Esophagus squamous epithelium (tissue), 5 donors: ENCODE measurements around the gene HES2. TPM values are rescaled to one million over a fixed set of nuclear protein-coding genes. Genes with fewer than 3 reads are reported as not detected.
A peak's percentile ranks its signal among the peaks of the same experiment; 100 is the strongest.
"Not testable (repeated sequence)": the region's sequence is repeated elsewhere in the genome, so short reads cannot be mapped to it uniquely, and the experiment has no call there.

Experiments
- DNase-seq: peaks from one replicate; lab custom pipeline; 2025; lab: John Stamatoyannopoulos, UW
- H3K27ac ChIP-seq, 4 donors: fragments of 200-600 bp; sonication (generic); one replicate each; pipeline ENCODE4 v1.5.1; 2016 to 2019; ENCODE audit warnings: mild to moderate bottlenecking in 1 of 4
- H3K27me3 ChIP-seq, 4 donors: fragments of 200-600 bp; sonication (generic); 1 replicate in 3 of 4; 2 replicates in 1 of 4; pipeline versions ENCODE4 v1.5.1 to v1.6.0; 2017 to 2021; ENCODE audit warnings: antibody characterized with exemption in 1 of 4
- H3K36me3 ChIP-seq, 3 donors: fragments of 200-600 bp; sonication (generic); one replicate each; pipeline ENCODE4 v1.5.1; 2016 to 2019
- H3K4me1 ChIP-seq, 3 donors: fragments of 200-600 bp; sonication (generic); one replicate each; pipeline ENCODE4 v1.5.1; 2017 to 2019
- H3K4me3 ChIP-seq, 4 donors: fragments of 200-600 bp; sonication (generic); 1 replicate in 3 of 4; 2 replicates in 1 of 4; pipeline ENCODE4 v1.5.1; 2016 to 2019; ENCODE audit warnings: mild to moderate bottlenecking in 2 of 4, moderate library complexity in 1 of 4
- H3K9me3 ChIP-seq, 3 donors: fragments of 200-600 bp; sonication (generic); one replicate each; pipeline ENCODE4 v1.5.1; 2016 to 2019
- CTCF ChIP-seq, 6 experiments: fragments of 450-650 bp in 4 of 6; fragments of 200-600 bp in 2 of 6; sonication (generic) in 2 of 6; IDR thresholded peaks; one replicate each; pipeline ENCODE4 v1.5.1; 2016 to 2019; ENCODE audit warnings: antibody characterized with exemption in 6 of 6, mild to moderate bottlenecking in 4 of 6, moderate library complexity in 4 of 6
- POLR2A ChIP-seq, 4 donors: fragments of 450-650 bp; IDR thresholded peaks; one replicate each; pipeline ENCODE4 v1.6.1; 2017; ENCODE audit warnings: antibody characterized with exemption in 4 of 4, mild to moderate bottlenecking in 4 of 4, moderate library complexity in 3 of 4
- WGBS, 2 donors: methylation state at CpG; one replicate each; pipeline ENCODE4 v1.1.5; 2018; 5-methylcytosine and 5-hydroxymethylcytosine counted together
- intact Hi-C: fragments of 100-400 bp; cut with DNase I; formaldehyde crosslinking; loops from one replicate; pipeline ENCODE4 v1.15.0; 2022
- total RNA-seq, 4 donors: library from RNA; depleted of rRNA; stranded (reverse); fragments of >200 nt; gene quantifications; one replicate each; pipeline ENCODE4 v1.1.0, GENCODE V29; 2016
- donor health status: DM: yes; HTN: yes; CAD: no.

Gene HES2
- total RNA-seq, 4 donors from 2014 or later: 40.5 to 51.9 (median 50.2) TPM

DNA sequence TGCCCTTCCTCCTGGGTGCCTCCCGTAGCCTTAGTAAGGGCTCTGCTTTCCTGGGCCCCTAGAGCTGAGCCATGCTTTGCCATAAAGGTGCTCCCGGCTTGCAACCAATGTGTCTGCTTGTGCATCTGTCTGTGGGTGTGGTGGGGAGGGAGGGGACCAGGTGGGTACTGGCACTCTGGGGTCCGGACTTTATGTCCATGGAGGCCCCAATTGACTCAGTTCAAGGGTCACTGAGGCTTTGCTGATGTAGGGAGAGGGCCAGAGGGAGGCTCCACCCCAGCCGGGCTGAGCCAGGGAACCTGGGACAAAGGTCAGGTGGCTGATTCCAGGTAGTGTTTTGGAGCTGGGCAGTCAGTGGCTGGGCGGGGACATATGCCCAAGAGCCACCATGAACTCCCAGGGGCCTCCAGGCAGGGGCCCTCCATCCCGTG is 31.2 kb upstream of the HES2 start:
- no peak overlapping the region for H3K4me3 ChIP-seq
- peaks cover 0 to 6% (median 0%) of the 10 kb centered on the region in 3 donors for H3K36me3 ChIP-seq
- no peak for DNase-seq
- H3K27ac ChIP-seq: no peak overlapping the region
- WGBS, 2 donors: 40 to 77% methylated on average over 1 to 3 of the region's 6 CpGs
- peaks cover 9 to 100% (median 17%) of the 10 kb centered on the region in 4 donors for H3K27me3 ChIP-seq
- no peak for TF ChIP-seq POLR2A (IDR thresholded peaks at IDR 0.05)
- TF ChIP-seq CTCF (IDR thresholded peaks at IDR 0.05): no peak
- intact Hi-C loops: no loop called here
- H3K9me3 ChIP-seq: no peaks in the 10 kb centered on the region
- H3K4me1 ChIP-seq: peaks cover 17 to 52% (median 33%) of the 10 kb centered on the region in 3 donors

DNA sequence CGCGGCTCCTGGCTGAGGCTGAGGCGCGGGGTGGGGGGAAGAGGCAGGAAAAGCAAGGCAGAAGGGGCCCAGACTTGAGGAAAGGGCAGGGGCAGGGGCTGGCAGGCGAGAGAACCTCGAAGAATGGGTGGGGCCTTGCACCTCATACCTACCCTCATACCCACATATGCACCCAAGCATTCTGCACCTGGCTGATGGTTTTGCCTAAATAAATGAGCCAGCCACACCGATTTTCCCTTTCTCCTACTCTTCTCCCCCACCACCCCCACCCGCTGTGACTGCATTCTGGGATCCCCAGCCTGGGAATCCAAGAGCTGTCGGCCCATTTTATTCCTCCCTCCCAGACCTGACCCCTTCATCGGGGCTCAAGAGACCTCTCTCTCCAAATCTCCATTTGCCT is 30.8 kb upstream of the HES2 start:
- WGBS, 2 donors: 50 to 56% methylated on average over 6 to 8 of the region's 10 CpGs
- peaks cover 9 to 100% (median 17%) of the 10 kb centered on the region in 4 donors for H3K27me3 ChIP-seq

DNA sequence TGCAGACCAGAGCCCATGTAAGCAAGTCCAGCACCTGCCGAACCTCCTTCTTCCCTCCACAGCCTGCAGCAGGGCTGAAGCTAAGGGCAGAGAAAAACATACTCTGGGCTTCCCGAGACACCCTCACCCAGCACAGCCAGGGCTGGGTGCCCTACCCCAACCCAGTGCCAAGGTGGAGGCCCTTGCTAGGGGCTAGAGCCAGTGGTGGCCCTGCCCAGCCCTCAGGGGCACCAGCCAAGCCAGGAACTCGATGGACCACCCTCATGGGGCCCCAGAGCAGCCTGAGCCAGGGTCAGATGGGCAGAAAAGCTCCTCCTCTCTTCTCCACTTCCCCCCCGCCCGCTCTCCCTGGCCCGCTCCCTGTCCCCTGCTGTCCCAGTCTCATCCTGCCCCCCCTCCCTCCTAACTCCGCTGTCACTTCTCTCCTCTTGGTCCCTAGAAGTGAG is 30.3 kb upstream of the HES2 start:
- no peak for TF ChIP-seq POLR2A (IDR thresholded peaks at IDR 0.05)
- no peak for TF ChIP-seq CTCF (IDR thresholded peaks at IDR 0.05)
- Histone ChIP-seq H3K27ac (no peak overlapping the region), H3K9me3 (no peaks in the 10 kb centered on the region), H3K36me3 (peaks cover 0 to 6% (median 0%) of the 10 kb centered on the region in 3 donors), H3K4me3 (no peak overlapping the region), H3K27me3 (peaks cover 9 to 100% (median 17%) of the 10 kb centered on the region in 4 donors), H3K4me1 (peaks cover 17 to 44% (median 30%) of the 10 kb centered on the region in 3 donors)
- no CpG with 5 or more reads among the region's 7 CpGs for WGBS, 2 donors
- DNase-seq: no peak
- intact Hi-C loops: no loop called here

More for the DNA sequence above, 30.8 kb upstream of the HES2 start:
- intact Hi-C loops, H3K36me3 ChIP-seq, DNase-seq, H3K27ac ChIP-seq, H3K9me3 ChIP-seq, H3K4me3 ChIP-seq: not testable (repeated sequence)
- H3K4me1 ChIP-seq: peaks cover 17 to 49% (median 33%) of the 10 kb centered on the region in 3 donors

DNA sequence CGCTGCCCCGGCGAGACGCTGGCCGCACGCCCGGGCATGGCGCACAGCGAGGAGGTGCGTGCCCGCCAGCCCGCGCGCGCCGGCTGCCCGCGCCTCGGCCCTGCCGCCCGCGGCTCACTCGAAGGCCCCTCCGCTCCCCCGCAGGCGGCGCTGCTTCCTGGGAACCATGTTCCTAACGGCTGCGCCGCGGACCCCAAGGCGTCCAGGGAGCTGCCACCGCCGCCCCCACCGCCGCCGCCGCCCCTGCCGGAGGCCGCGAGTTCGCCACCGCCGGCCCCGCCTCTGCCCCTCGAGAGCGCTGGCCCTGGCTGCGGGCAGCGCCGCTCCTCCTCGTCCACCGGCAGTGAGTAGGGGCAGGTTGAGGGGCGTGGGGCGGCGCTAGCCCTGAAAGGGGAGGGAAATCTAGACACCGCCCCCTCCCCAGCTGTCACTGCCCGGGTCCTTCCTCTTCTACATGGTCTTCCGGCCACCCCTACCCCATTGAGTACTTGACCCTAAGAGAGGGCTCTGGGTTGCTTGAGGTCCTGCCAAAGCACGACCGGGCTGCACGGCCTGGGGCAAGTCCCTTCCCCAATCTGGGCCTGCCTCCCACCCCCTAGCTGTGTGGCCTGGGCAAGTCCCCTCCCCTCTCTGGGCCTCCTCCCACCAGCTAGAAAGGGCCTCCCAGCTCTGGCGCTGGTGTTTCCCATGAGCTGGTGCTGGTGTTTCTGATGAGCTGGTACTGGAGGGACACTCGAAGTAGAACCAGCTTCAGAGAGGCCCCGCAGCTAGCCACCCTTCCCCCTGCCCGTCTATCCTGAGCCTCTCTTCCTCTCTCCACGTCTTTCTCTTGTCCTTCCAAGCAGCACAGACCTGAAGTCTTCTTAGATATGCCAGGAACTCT is 29.3 kb upstream of the HES2 start:
- Histone ChIP-seq H3K4me1 (peaks cover 17 to 34% (median 21%) of the 10 kb centered on the region in 3 donors), H3K27me3 (peaks cover 9 to 97% (median 17%) of the 10 kb centered on the region in 4 donors), H3K4me3 (peak overlapping the region in 3 of 4 donors; percentile 13 to 57 (median 35)), H3K36me3 (peaks cover 0 to 6% (median 0%) of the 10 kb centered on the region in 3 donors), H3K9me3 (no peaks in the 10 kb centered on the region), H3K27ac (no peak overlapping the region)
- TF ChIP-seq POLR2A (IDR thresholded peaks at IDR 0.05) (no peak), CTCF (IDR thresholded peaks at IDR 0.05) (no peak)
- WGBS, 2 donors: 43 to 57% methylated on average over 5 to 8 of the region's 66 CpGs
- no peak for DNase-seq
- intact Hi-C loops: no loop called here

- DNase-seq: no peak
- WGBS, 2 donors: 0% methylated on average over 2 of the region's 68 CpGs; no CpG with 5 or more reads in 1 of the 2 donors
- peaks cover 9 to 97% (median 17%) of the 10 kb centered on the region in 4 donors for H3K27me3 ChIP-seq
- intact Hi-C loops: no loop called here
- TF ChIP-seq CTCF (IDR thresholded peaks at IDR 0.05) (peak in 1 of 6 experiments; percentile 24), POLR2A (IDR thresholded peaks at IDR 0.05) (no peak)
- peaks cover 0 to 6% (median 0%) of the 10 kb centered on the region in 3 donors for H3K36me3 ChIP-seq
- no peak overlapping the region for H3K27ac ChIP-seq
- peak overlapping the region in 3 of 4 donors; percentile 13 to 57 (median 35) for H3K4me3 ChIP-seq
- H3K9me3 ChIP-seq: no peaks in the 10 kb centered on the region
- peaks cover 17 to 30% (median 21%) of the 10 kb centered on the region in 3 donors for H3K4me1 ChIP-seq
Measured at GRCh38 chr1:6447818-6448748, 28.4 kb upstream of the HES2 start.
